HFFc6 (cell line): Measurements from ENCODE around the gene RUNDC3A. TPM values are rescaled to one million over a fixed set of nuclear protein-coding genes. Genes with fewer than 3 reads are reported as not detected.
A peak's percentile ranks its signal among the peaks of the same experiment; 100 is the strongest.

Experiments
- DNase-seq: peaks from one replicate; pipeline ENCODE4 v3.0.0-alpha.2; 2018
- H3K27ac Mint-ChIP-seq: 2 replicates; pipeline ENCODE4 v1.8.0; 2020; ENCODE audit warnings: mild to moderate bottlenecking, mixed read lengths
- H3K27me3 Mint-ChIP-seq: 2 replicates; pipeline ENCODE4 v1.8.0; 2021; ENCODE audit warnings: mild to moderate bottlenecking, moderate library complexity, mixed read lengths; ENCODE audit not compliant: insufficient read depth
- H3K36me3 Mint-ChIP-seq: 2 replicates; pipeline ENCODE4 v1.8.0; 2021; ENCODE audit warnings: low read depth, mixed read lengths
- H3K4me1 Mint-ChIP-seq: 2 replicates; pipeline ENCODE4 v1.8.0; 2020; ENCODE audit warnings: low read depth, mixed read lengths
- H3K4me3 Mint-ChIP-seq: 2 replicates; pipeline ENCODE4 v1.8.0; 2020; ENCODE audit warnings: mild to moderate bottlenecking, moderate library complexity, mixed read lengths
- H3K9me3 Mint-ChIP-seq: 2 replicates; pipeline ENCODE4 v1.8.0; 2020; ENCODE audit warnings: mild to moderate bottlenecking, mixed read lengths
- CTCF ChIP-seq: fragments of 200-600 bp; sonication (generic); IDR thresholded peaks from 2 replicates; pipeline ENCODE4 v1.5.0; 2021; ENCODE audit warnings: antibody characterized with exemption, mild to moderate bottlenecking
- long read RNA-seq: library from polyadenylated mRNA; unstranded; transcript quantifications from one replicate; pipeline ENCODE4 v2.0.0, GENCODE V29; 2019
- total RNA-seq, 6 experiments: library from RNA; stranded (reverse); fragmentation: NEBNext Ultra II Directional; extraction: Animal tissue kit (Norgen Biotek cat#: 25700); gene quantifications; 2 replicates in 1 of 6; 3 replicates in 5 of 6; pipeline ENCODE4 v1.2.3, GENCODE V29; 2021

Gene RUNDC3A
- total RNA-seq: under 1 TPM in 1 of 6 experiments, not detected in 5; 0.17 TPM
- long read RNA-seq: 0 reads

DNA sequence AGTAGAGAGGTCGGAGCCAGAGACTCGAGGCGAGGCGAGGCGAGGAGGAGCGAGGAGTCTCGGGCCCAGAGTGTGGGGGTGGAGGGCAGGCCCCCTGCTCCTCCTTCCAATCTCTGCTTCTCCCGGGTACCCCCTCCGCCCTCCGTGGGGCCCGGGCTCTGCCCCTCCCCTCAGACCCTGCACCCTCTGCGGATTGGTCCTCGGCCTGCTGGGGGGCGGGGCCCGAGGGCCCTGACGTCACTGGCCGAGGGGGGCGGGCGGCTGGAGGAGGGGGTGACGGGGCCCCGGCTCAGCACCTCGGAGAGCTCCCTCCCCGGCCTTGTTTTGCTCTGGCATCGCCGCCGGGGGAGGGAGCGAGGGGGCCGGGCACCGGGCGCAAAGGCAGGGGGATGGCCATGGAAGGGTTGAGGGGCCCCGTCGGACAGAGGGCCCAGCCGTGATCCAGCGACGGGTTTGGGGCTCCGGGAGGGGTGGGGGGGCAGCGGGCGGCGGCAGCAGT, at the start of gene RUNDC3A:
Gene RUNDC3A, plus strand, starts transcription at position 282 of the 499 bp plus-strand sequence. CDS start 232 bp downstream, outside the sequence.
- TF ChIP-seq CTCF: no peak
- Mint-ChIP-seq H3K36me3 (no peaks in the 10 kb centered on the region), H3K27me3 (peaks cover 44% of the 10 kb centered on the region), H3K4me3 (no peak within 1 kb of the TSS), H3K27ac (no peak within 1 kb of the TSS), H3K4me1 (no peaks in the 10 kb centered on the region), H3K9me3 (no peaks in the 10 kb centered on the region)
- peak; percentile 25 for DNase-seq

GRCh38 chr17:44258811-44259351, 49.5 kb upstream of the RUNDC3A start:
- Mint-ChIP-seq H3K27me3 (peaks cover 36% of the 10 kb centered on the region), H3K27ac (no peak overlapping the region), H3K4me1 (no peaks in the 10 kb centered on the region), H3K36me3 (no peaks in the 10 kb centered on the region), H3K9me3 (no peaks in the 10 kb centered on the region), H3K4me3 (no peak overlapping the region)
- TF ChIP-seq CTCF: no peak
- no peak for DNase-seq

- Mint-ChIP-seq H3K4me3 (no peak overlapping the region), H3K36me3 (no peaks in the 10 kb centered on the region), H3K9me3 (no peaks in the 10 kb centered on the region), H3K4me1 (no peaks in the 10 kb centered on the region), H3K27me3 (peaks cover 36% of the 10 kb centered on the region), H3K27ac (no peak overlapping the region)
- TF ChIP-seq CTCF: no peak
- DNase-seq: no peak
These were observed 48.1 kb upstream of the RUNDC3A start for GRCh38 chr17:44260296-44260695.

- DNase-seq: no peak
- TF ChIP-seq CTCF: no peak
- Mint-ChIP-seq H3K4me1 (no peaks in the 10 kb centered on the region), H3K27me3 (peaks cover 22% of the 10 kb centered on the region), H3K27ac (no peak overlapping the region), H3K9me3 (no peaks in the 10 kb centered on the region), H3K36me3 (no peaks in the 10 kb centered on the region), H3K4me3 (no peak overlapping the region)
These were observed 45.7 kb upstream of the RUNDC3A start for GRCh38 chr17:44262654-44263225.

DNA sequence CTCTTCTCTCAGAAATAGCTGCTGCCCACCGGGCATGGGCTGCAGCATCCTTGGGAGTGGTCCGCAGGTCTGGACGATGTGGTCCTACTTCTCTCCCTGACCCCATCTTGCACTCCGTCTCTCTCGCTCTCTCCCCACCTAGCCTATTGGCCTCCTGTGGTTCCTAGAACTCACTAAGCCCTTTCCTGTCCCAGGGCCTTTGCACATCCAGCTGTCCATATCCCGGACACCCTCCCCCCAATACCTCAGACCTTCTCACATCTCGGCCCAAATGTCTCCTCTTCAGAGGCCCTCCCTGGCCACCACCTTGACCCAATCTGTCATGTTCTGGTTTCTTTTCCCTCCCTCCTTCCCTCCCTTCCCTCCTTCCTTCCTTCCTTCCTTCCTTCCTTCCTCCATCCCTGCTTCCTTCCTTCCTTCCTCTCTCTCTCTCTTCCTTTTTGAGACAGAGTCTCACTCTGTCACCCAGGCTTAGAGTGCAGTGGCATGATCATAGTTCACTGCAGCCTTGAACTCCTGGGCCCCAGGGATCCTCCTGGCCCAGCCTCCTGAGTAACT, 45.0 kb upstream of the RUNDC3A start:
- Mint-ChIP-seq H3K27ac (no peak overlapping the region), H3K9me3 (no peaks in the 10 kb centered on the region), H3K36me3 (no peaks in the 10 kb centered on the region), H3K27me3 (peaks cover 23% of the 10 kb centered on the region), H3K4me3 (no peak overlapping the region), H3K4me1 (no peaks in the 10 kb centered on the region)
- TF ChIP-seq CTCF: no peak
- no peak for DNase-seq
